Sigmoid colon (tissue), 3 donors: Measurements from ENCODE around the gene PELI2.

ENCODE experiments used
- POLR2A ChIP-seq, 2 donors: fragments of 450-650 bp; IDR thresholded peaks; one replicate each; pipeline ENCODE4 v1.6.1; 2016; ENCODE audit warnings: antibody characterized with exemption in 2 of 2, mild to moderate bottlenecking in 2 of 2, moderate library complexity in 2 of 2
- TF ChIP-seq, protein P1 (sequence below), 4 experiments: fragments of 450-650 bp in 3 of 4; fragments of 200-600 bp in 1 of 4; IDR thresholded peaks; one replicate each; pipeline ENCODE4 v1.5.1; 2016 to 2019; ENCODE audit warnings: antibody characterized with exemption in 4 of 4, mild to moderate bottlenecking in 3 of 4, moderate library complexity in 2 of 4

DNA sequence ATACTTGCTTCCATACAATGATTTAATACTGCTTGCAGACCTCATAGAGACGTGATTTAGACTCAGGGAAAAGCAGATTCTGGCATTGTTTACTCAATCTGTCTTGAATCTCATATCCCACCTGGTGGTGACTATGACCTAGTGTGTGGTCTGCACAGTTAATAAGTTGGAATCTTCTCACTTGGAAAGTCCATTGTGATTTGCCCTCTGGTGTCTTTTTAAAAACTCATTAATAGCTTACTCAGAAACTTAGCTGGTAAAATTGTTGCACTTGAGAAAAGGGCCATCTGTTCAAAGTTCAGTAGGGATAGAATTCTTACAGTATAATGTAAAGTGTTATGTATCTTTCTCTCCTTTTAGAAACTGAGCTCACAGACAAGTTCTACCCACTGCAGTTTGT lies 106.0 kb downstream of the PELI2 start:
- TF ChIP-seq, protein P1, sequence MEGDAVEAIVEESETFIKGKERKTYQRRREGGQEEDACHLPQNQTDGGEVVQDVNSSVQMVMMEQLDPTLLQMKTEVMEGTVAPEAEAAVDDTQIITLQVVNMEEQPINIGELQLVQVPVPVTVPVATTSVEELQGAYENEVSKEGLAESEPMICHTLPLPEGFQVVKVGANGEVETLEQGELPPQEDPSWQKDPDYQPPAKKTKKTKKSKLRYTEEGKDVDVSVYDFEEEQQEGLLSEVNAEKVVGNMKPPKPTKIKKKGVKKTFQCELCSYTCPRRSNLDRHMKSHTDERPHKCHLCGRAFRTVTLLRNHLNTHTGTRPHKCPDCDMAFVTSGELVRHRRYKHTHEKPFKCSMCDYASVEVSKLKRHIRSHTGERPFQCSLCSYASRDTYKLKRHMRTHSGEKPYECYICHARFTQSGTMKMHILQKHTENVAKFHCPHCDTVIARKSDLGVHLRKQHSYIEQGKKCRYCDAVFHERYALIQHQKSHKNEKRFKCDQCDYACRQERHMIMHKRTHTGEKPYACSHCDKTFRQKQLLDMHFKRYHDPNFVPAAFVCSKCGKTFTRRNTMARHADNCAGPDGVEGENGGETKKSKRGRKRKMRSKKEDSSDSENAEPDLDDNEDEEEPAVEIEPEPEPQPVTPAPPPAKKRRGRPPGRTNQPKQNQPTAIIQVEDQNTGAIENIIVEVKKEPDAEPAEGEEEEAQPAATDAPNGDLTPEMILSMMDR (IDR thresholded peaks at IDR 0.05) = no peak
- no peak for TF ChIP-seq POLR2A (IDR thresholded peaks at IDR 0.05)
